Ovary (tissue), 9 donors: ENCODE data around the gene SRD5A1. TPM values are rescaled to one million over a fixed set of nuclear protein-coding genes. Genes with fewer than 3 reads are reported as not detected.

Source experiments
- DNase-seq, 5 donors: peaks; one replicate each; pipeline ENCODE4 v3.0.0-alpha.2; 2019 to 2020
- H3K27ac ChIP-seq, 2 donors: fragments of 200-600 bp; one replicate each; pipeline versions ENCODE4 v1.5.1 to v1.8.0; 2019 to 2022
- H3K27me3 ChIP-seq: fragments of 200-600 bp; one replicate; pipeline ENCODE4 v1.8.0; 2022
- H3K36me3 ChIP-seq: fragments of 200-600 bp; sonication (generic); one replicate; pipeline ENCODE4 v1.5.1; 2019
- H3K4me1 ChIP-seq: one replicate; pipeline ENCODE4 v1.8.1; 2013; ENCODE audit warnings: mild to moderate bottlenecking, moderate library complexity; ENCODE audit not compliant: insufficient read depth
- H3K4me3 ChIP-seq: fragments of 200-600 bp; sonication (generic); one replicate; pipeline ENCODE4 v1.5.1; 2017
- H3K9me3 ChIP-seq, 2 donors: fragments of 200-600 bp in 1 of 2; sonication (generic) in 1 of 2; one replicate each; pipeline versions ENCODE4 v1.5.1 to v1.8.1; 2013 to 2019; ENCODE audit warnings: mild to moderate bottlenecking in 1 of 2, moderate library complexity in 1 of 2
- EP300 ChIP-seq: sonication (generic); formaldehyde crosslinking; IDR thresholded peaks from one replicate; pipeline ENCODE4 v1.6.1; 2017; ENCODE audit warnings: antibody characterized with exemption
- POLR2A ChIP-seq: fragments of 450-650 bp; IDR thresholded peaks from one replicate; pipeline ENCODE4 v1.6.1; 2017; ENCODE audit warnings: antibody characterized with exemption, mild to moderate bottlenecking, moderate library complexity
- WGBS, 3 donors: extraction: QIAGEN DNeasy Blood & Tissue Kit in 1 of 3; methylation state at CpG; one replicate each; pipeline versions ENCODE4 v1.1.5 to v1.1.7; 2013 to 2017; 5-methylcytosine and 5-hydroxymethylcytosine counted together
- intact Hi-C, 4 donors: fragments of 100-400 bp; cut with DNase I; formaldehyde crosslinking; loops; one replicate each; pipeline versions ENCODE4 v1.11.0 to v1.15.1; 2022 to 2023
- polyA plus RNA-seq, 2 donors: library from polyadenylated mRNA; stranded (reverse); fragments of 200-250 nt in 1 of 2; fragments of 350-450 nt in 1 of 2; fragmentation: Illumina TruSeq in 1 of 2; extraction: RNeasy Lipid Tissue Mini Kit (QIAGEN cat#74804) in 1 of 2; gene quantifications; one replicate each; pipeline ENCODE4 v1.2.3, GENCODE V29; 2013 to 2014
- total RNA-seq, 7 donors: library from RNA; depleted of rRNA in 2 of 7; stranded (reverse); fragments of >200 nt in 2 of 7; fragmentation: NEBNext Ultra II Directional in 3 of 7; extraction: Animal tissue kit (Norgen Biotek cat#: 25700) in 3 of 7; gene quantifications; one replicate each; pipeline versions ENCODE4 v1.1.0 to v1.2.4, GENCODE V29; 2016 to 2023
- TF ChIP-seq, protein P1 (sequence below), 3 donors: fragments of 450-650 bp in 2 of 3; fragments of 200-600 bp in 1 of 3; IDR thresholded peaks; one replicate each; pipeline versions ENCODE4 v1.5.1 to v1.8.0; 2016 to 2022; ENCODE audit warnings: antibody characterized with exemption in 3 of 3, mild to moderate bottlenecking in 1 of 3
- donor health status: DM: no; HTN: no; CAD: no; lungs with moderate emphysema.
- donor health status: DM: no; HTN: no; CAD: no.
- donor health status: Bipolar disorder and iron deficiency.
- donor health status: DM: yes; HTN: yes; CAD: no.
- donor health status: DM: no; HTN: no; CAD: no.
- donor health status: DM: yes; HTN: yes; CAD: no.

Gene SRD5A1
- total and polyA plus RNA-seq, 9 donors, result 4.4 to 13.5 (median 9.4) TPM

DNA sequence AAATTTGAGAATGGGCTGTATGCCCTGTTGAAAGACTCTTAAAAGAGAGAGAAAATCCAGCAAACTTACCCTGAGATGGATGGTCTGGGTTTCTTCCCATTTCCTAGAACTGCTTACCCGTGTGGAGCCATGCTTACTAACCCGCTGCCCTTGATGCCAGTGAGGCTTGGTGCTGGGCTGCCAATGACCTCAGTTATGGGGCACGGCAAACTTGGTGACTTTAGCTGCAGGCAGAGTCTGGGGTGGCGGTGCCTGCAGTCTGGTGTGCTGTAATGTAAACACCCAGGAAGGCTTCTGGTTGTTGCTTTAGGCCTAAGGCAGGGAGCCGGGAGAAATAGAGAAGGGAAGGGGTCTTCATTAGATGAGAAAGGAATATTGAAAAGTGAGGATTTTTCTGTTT is 72.7 kb downstream of the SRD5A1 start:
- Histone ChIP-seq H3K36me3 (no peaks in the 10 kb centered on the region), H3K9me3 (no peaks in the 10 kb centered on the region), H3K4me1 (peaks cover 6% of the 10 kb centered on the region), H3K4me3 (no peak overlapping the region), H3K27ac (no peak overlapping the region), H3K27me3 (no peaks in the 10 kb centered on the region)
- DNase-seq, result no peak
- TF ChIP-seq, protein P1, sequence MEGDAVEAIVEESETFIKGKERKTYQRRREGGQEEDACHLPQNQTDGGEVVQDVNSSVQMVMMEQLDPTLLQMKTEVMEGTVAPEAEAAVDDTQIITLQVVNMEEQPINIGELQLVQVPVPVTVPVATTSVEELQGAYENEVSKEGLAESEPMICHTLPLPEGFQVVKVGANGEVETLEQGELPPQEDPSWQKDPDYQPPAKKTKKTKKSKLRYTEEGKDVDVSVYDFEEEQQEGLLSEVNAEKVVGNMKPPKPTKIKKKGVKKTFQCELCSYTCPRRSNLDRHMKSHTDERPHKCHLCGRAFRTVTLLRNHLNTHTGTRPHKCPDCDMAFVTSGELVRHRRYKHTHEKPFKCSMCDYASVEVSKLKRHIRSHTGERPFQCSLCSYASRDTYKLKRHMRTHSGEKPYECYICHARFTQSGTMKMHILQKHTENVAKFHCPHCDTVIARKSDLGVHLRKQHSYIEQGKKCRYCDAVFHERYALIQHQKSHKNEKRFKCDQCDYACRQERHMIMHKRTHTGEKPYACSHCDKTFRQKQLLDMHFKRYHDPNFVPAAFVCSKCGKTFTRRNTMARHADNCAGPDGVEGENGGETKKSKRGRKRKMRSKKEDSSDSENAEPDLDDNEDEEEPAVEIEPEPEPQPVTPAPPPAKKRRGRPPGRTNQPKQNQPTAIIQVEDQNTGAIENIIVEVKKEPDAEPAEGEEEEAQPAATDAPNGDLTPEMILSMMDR (IDR thresholded peaks at IDR 0.05), result no peak
- intact Hi-C loops, result loop anchor here in 1 of 4 donors (10.0 kb wide), 1 partner anchor 71 kb away; the partner anchor contains the start of genes NSUN2 and SRD5A1
- WGBS, 3 donors, result 91 to 92% (median 92%) methylated on average over 5 of the region's 5 CpGs

DNA sequence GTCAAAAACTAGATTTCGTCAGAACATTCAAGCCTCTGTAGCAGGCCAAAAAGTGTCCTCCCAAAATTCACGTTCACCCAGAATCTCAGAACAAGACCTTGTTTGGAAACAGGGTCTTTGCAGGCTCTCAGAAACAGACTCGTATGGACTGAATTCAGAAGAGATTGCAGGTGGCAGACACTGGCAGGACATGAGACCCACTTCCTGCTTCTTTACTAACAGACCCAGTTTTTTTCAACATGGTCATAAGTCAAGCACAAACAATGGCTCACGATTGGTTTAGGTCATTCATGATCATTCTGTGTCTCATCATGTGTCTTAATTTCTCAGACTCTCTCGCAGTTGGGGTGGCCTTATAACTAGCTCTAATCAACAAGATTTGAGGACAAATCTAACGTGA is 74.6 kb downstream of the SRD5A1 start:
- Histone ChIP-seq H3K9me3 (no peaks in the 10 kb centered on the region), H3K27me3 (no peaks in the 10 kb centered on the region), H3K36me3 (no peaks in the 10 kb centered on the region), H3K4me1 (peaks cover 6% of the 10 kb centered on the region), H3K27ac (no peak overlapping the region), H3K4me3 (no peak overlapping the region)
- TF ChIP-seq POLR2A (no peak), EP300 (no peak)
- TF ChIP-seq, protein P1 (IDR thresholded peaks at IDR 0.05), result no peak
- 57 to 71% (median 65%) methylated on average over 6 of the region's 6 CpGs for WGBS, 3 donors
- DNase-seq, result no peak
- intact Hi-C loops, result loop anchor here in 1 of 4 donors (10.0 kb wide), 1 partner anchor 73 kb away; the partner anchor contains the start of genes NSUN2 and SRD5A1

DNA sequence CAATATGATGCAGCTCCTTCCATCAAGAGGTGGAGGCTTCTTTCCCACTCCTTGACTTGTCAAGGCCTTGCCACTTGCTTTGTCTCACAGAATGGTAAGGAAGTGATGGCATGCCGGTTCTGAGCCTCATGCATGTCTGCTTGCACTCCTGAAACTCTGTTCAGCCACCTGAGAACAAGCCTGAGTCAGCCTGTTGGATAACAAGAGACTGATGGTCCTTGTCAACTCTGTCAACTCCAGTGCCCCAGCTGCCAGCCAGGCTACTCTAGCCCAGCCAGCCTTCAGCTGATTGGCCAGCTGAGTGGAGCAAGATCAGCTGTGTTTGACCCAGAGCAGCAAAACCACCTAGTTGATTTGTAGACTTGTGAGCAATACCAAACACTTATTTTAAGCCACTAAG is 75.6 kb downstream of the SRD5A1 start:
- intact Hi-C loops, result loop anchor here in 1 of 4 donors (10.0 kb wide), 1 partner anchor 74 kb away; the partner anchor contains the start of genes NSUN2 and SRD5A1
- H3K27me3 ChIP-seq, result no peaks in the 10 kb centered on the region
- H3K27ac ChIP-seq, result no peak overlapping the region
- TF ChIP-seq EP300 (no peak), POLR2A (no peak)
- TF ChIP-seq, protein P1 (IDR thresholded peaks at IDR 0.05), result no peak
- no peaks in the 10 kb centered on the region for H3K36me3 ChIP-seq
- no peak overlapping the region for H3K4me3 ChIP-seq
- no peaks in the 10 kb centered on the region for H3K9me3 ChIP-seq
- H3K4me1 ChIP-seq, result peaks cover 6% of the 10 kb centered on the region
- 73 to 82% (median 76%) methylated on average over 1 of the region's 1 CpG for WGBS, 3 donors
- DNase-seq, result no peak

DNA sequence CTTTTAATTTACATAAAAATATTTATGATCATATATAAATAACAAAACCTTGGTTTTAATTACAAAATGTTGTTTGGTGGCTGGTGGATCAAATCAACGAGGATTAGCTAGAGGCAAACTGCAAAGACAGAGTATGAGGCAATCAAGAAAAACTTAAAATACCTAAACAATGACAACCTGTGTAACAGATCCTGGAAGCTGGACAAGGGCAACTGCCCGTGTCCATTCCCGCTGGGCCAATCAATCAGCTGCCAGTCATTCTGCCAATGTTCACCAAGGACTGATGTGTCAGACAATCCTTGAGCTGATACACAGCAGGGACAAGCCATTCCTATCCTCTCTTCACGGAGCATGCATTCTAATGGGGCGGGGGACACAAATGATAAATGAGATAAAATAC is 76.8 kb downstream of the SRD5A1 start:
- H3K27me3 ChIP-seq, result no peaks in the 10 kb centered on the region
- WGBS, 3 donors, result 82 to 86% (median 84%) methylated on average over 5 of the region's 5 CpGs
- no peak for TF ChIP-seq EP300
- TF ChIP-seq, protein P1 (IDR thresholded peaks at IDR 0.05), result no peak
- no peak for TF ChIP-seq POLR2A
- H3K4me3 ChIP-seq, result no peak overlapping the region
- H3K27ac ChIP-seq, result no peak overlapping the region
- H3K36me3 ChIP-seq, result no peaks in the 10 kb centered on the region
- no peaks in the 10 kb centered on the region for H3K9me3 ChIP-seq
- intact Hi-C loops, result loop anchor here in 2 of 4 donors (5.0 to 10.0 kb wide), 2 partner anchors 78 to 335 kb away; partner anchors contain the start of genes MED10 (in 1 of the 2), NSUN2 (in 1 of the 2) and SRD5A1 (in 1 of the 2)
- no peak for DNase-seq
- peaks cover under 1% of the 10 kb centered on the region for H3K4me1 ChIP-seq
